Trophoblast cell (in vitro differentiated cells and primary cell): ENCODE data around the gene TMEM167A.

Experiments used
- DNase-seq, 2 donors: peaks; one replicate each; pipeline ENCODE4 v3.0.0-alpha.2; 2016
- H2AFZ ChIP-seq: 2 replicates; pipeline ENCODE4 v1.6.1; 2013; ENCODE audit warnings: low read length, moderate library complexity, mild to moderate bottlenecking; ENCODE audit not compliant: insufficient read depth, poor library complexity
- H2AK5ac ChIP-seq: 2 replicates; pipeline ENCODE4 v1.6.1; 2013; ENCODE audit warnings: mild to moderate bottlenecking, low read length
- H2BK120ac ChIP-seq: 2 replicates; pipeline ENCODE4 v1.6.1; 2013; ENCODE audit warnings: low read length, mild to moderate bottlenecking, moderate library complexity; ENCODE audit not compliant: insufficient read depth, poor library complexity
- H2BK12ac ChIP-seq: 2 replicates; pipeline ENCODE4 v1.6.1; 2013; ENCODE audit warnings: mild to moderate bottlenecking, low read length, moderate library complexity
- H2BK5ac ChIP-seq: 2 replicates; pipeline ENCODE4 v1.6.1; 2013; ENCODE audit warnings: low read length, low read depth, moderate library complexity, mild to moderate bottlenecking; ENCODE audit not compliant: poor library complexity
- H3K14ac ChIP-seq: 2 replicates; pipeline ENCODE4 v1.6.1; 2013; ENCODE audit warnings: mild to moderate bottlenecking, low read length
- H3K18ac ChIP-seq: 2 replicates; pipeline ENCODE4 v1.6.1; 2013; ENCODE audit warnings: mild to moderate bottlenecking, low read length
- H3K23ac ChIP-seq: 2 replicates; pipeline ENCODE4 v1.6.1; 2013; ENCODE audit warnings: low read length
- H3K27ac ChIP-seq: 2 replicates; pipeline ENCODE4 v1.5.1; 2013; ENCODE audit warnings: low read depth, mild to moderate bottlenecking, inconsistent platforms, low read length, moderate library complexity
- H3K27me3 ChIP-seq: 2 replicates; pipeline ENCODE4 v1.6.1; 2013; ENCODE audit warnings: inconsistent platforms, mild to moderate bottlenecking, low read length, moderate library complexity; ENCODE audit not compliant: insufficient read depth
- H3K36me3 ChIP-seq, 2 experiments: 1 replicate in 1 of 2; 2 replicates in 1 of 2; pipeline ENCODE4 v1.6.1; 2013; ENCODE audit warnings: low read length in 2 of 2, mild to moderate bottlenecking in 2 of 2, moderate library complexity in 1 of 2; ENCODE audit not compliant: insufficient read depth in 2 of 2, control insufficient read depth in 1 of 2
- H3K4ac ChIP-seq: 2 replicates; pipeline ENCODE4 v1.6.1; 2013; ENCODE audit warnings: low read depth, mild to moderate bottlenecking, low read length, moderate library complexity
- H3K4me1 ChIP-seq, 2 experiments: 1 replicate in 1 of 2; 2 replicates in 1 of 2; pipeline ENCODE4 v1.6.1; 2013; ENCODE audit warnings: low read length in 2 of 2, mild to moderate bottlenecking in 2 of 2, moderate library complexity in 1 of 2; ENCODE audit not compliant: insufficient read depth in 2 of 2, control insufficient read depth in 1 of 2
- H3K4me2 ChIP-seq: 2 replicates; pipeline ENCODE4 v1.6.1; 2013; ENCODE audit warnings: inconsistent platforms, mild to moderate bottlenecking, low read length, moderate library complexity
- H3K4me3 ChIP-seq: 2 replicates; pipeline ENCODE4 v1.5.1; 2013; ENCODE audit warnings: mild to moderate bottlenecking, low read depth, low read length, inconsistent platforms
- H3K79me1 ChIP-seq: one replicate; pipeline ENCODE4 v1.6.1; 2013; ENCODE audit warnings: low read length
- H3K79me2 ChIP-seq: 2 replicates; pipeline ENCODE4 v1.6.1; 2013; ENCODE audit warnings: low read length, mild to moderate bottlenecking; ENCODE audit not compliant: control insufficient read depth, insufficient read depth, poor library complexity
- H3K9ac ChIP-seq: 2 replicates; pipeline ENCODE4 v1.6.1; 2013; ENCODE audit warnings: mild to moderate bottlenecking, low read length
- H3K9me3 ChIP-seq: 2 replicates; pipeline ENCODE4 v1.6.1; 2013; ENCODE audit warnings: low read depth, mild to moderate bottlenecking, control low read depth, inconsistent platforms, low read length; ENCODE audit not compliant: insufficient read depth
- H4K12ac ChIP-seq: 2 replicates; pipeline ENCODE4 v1.6.1; 2013; ENCODE audit warnings: low read depth, mild to moderate bottlenecking, low read length, moderate library complexity
- H4K8ac ChIP-seq: 2 replicates; pipeline ENCODE4 v1.6.1; 2013; ENCODE audit warnings: low read depth, mild to moderate bottlenecking, low read length, moderate library complexity
- H4K91ac ChIP-seq: one replicate; pipeline ENCODE4 v1.6.1; 2013; ENCODE audit warnings: low read depth, mild to moderate bottlenecking, low read length, moderate library complexity
- WGBS: extraction: QIAGEN DNeasy Blood & Tissue Kit; methylation state at CpG from one replicate; pipeline ENCODE4 v1.1.7; 2013; ENCODE audit warnings: missing lambda C conversion rate; ENCODE audit not compliant: insufficient read length, insufficient coverage; ENCODE audit errors: extremely low coverage; 5-methylcytosine and 5-hydroxymethylcytosine counted together

The TMEM167A gene

DNA sequence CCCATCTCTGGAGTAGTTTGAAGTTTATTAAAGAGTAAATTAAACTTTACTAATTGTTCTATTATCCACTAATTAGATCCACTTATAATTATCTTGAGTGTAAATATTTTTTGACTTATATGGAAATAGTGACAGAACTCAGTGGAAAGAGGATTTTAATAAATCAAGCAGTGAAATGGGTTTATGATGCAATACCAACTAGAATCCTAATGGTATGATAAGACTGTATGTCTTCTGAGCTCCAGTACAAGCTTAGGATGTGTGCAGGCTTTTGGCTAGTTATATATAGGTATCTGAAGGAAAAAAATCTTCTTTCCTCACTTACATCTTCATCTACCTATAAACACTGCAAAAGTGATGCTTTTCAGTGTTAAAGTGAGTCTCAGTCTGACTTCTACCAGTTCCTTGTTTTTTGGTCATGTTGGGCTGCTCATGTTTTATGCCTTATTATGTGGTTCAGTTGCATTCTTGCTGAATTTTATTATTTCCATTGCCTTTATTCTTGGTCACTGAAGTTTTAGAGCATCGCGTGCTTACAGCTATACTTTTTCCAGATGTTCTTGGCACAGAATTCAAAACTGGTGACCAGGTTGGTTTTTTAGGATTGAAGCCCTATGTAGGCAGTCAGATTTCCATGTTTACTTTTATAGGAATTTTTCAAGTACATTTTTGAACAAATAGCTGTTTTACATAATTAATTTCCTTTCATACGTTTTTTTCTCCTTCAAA lies 30.7 kb upstream of the TMEM167A start:
- Histone ChIP-seq H2AK5ac (no peak overlapping the region), H4K12ac (no peak overlapping the region), H3K27ac (no peak overlapping the region), H3K9ac (no peak overlapping the region), H2BK120ac (no peak overlapping the region), H2AFZ (no peak overlapping the region), H2BK12ac (no peak overlapping the region), H3K4me1 (no peaks in the 10 kb centered on the region), H3K4me2 (no peak overlapping the region), H3K79me1 (no peaks in the 10 kb centered on the region), H4K8ac (no peak overlapping the region), H3K4me3 (no peak overlapping the region), H2BK5ac (no peak overlapping the region), H3K79me2 (no peaks in the 10 kb centered on the region), H3K36me3 (no peaks in the 10 kb centered on the region), H3K9me3 (no peaks in the 10 kb centered on the region), H3K27me3 (no peaks in the 10 kb centered on the region), H3K18ac (no peak overlapping the region), H3K23ac (no peak overlapping the region), H3K14ac (no peak overlapping the region), H4K91ac (no peak overlapping the region), H3K4ac (no peak overlapping the region)
- DNase-seq: no peak
- no CpG with 5 or more reads among the region's 3 CpGs for WGBS

DNA sequence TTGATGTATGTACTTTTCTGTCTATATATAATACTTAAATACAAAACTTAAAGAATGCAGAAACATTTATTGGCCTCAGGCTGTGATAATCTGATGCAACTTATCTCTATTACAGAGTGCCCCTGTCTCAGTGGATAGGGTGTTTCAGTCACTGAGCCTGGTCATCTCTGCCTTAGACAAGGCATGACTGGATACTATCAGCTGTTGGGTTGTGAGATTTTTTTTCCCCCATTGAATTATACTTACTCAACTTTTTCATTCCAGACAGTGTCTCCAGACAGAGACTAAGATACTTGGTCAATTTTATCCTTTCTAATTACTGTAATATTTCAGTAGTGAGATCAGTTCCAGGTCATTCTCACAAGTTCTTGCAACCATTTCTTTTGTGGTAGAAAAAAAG lies 26.8 kb upstream of the TMEM167A start:
- DNase-seq: no peak
- Histone ChIP-seq H3K79me2 (no peaks in the 10 kb centered on the region), H2BK5ac (no peak overlapping the region), H2AK5ac (no peak overlapping the region), H3K27me3 (no peaks in the 10 kb centered on the region), H4K12ac (no peak overlapping the region), H4K8ac (no peak overlapping the region), H3K36me3 (no peaks in the 10 kb centered on the region), H3K27ac (no peak overlapping the region), H2BK12ac (no peak overlapping the region), H2BK120ac (no peak overlapping the region), H3K79me1 (no peaks in the 10 kb centered on the region), H2AFZ (no peak overlapping the region), H3K14ac (no peak overlapping the region), H3K9ac (no peak overlapping the region), H3K4me3 (no peak overlapping the region), H3K23ac (no peak overlapping the region), H3K18ac (no peak overlapping the region), H3K4me1 (no peaks in the 10 kb centered on the region), H3K9me3 (no peaks in the 10 kb centered on the region), H3K4me2 (no peak overlapping the region), H4K91ac (no peak overlapping the region), H3K4ac (no peak overlapping the region)

DNA sequence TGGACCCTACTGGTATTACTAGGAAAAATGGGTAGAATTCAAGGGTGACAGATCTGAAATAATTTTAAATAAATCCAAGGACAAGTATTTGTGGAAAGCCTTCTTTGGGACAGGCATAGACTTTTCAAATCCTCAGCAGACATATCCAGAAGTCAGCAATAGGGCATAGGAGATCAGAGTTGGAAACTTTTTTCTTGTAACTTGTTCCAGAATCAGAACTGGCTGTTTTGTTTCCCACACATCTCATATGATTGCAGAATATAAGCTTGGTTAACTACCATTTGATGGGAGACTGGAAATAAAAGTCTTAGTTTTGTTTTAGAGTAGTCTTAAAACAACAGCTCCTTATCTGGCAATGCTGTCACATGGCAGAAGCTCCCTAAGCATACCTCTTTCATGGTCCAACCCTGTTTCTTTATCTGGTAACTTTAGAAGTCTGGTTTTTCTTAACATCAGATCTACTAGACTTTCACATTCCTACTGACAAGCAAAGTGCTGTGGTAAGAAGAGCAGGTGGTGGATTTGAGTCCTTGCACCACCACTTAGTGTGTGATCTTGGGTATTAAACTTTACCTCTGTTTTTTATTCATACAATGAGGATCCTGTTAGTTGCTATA lies 25.3 kb upstream of the TMEM167A start:
- no peak overlapping the region for H4K91ac ChIP-seq
- no peak overlapping the region for H3K18ac ChIP-seq
- H3K9ac ChIP-seq: no peak overlapping the region
- no peaks in the 10 kb centered on the region for H3K79me2 ChIP-seq
- H3K4me3 ChIP-seq: no peak overlapping the region
- no peaks in the 10 kb centered on the region for H3K4me1 ChIP-seq
- H3K9me3 ChIP-seq: no peaks in the 10 kb centered on the region
- H2BK120ac ChIP-seq: no peak overlapping the region
- DNase-seq: peak; percentile 12 to 60
- no peak overlapping the region for H4K12ac ChIP-seq
- H3K23ac ChIP-seq: no peak overlapping the region
- H3K4ac ChIP-seq: no peak overlapping the region
- no peak overlapping the region for H4K8ac ChIP-seq
- H3K4me2 ChIP-seq: no peak overlapping the region
- peak overlapping the region; percentile 76 for H3K27ac ChIP-seq
- no peak overlapping the region for H2BK5ac ChIP-seq
- no peaks in the 10 kb centered on the region for H3K79me1 ChIP-seq
- H2BK12ac ChIP-seq: no peak overlapping the region
- H3K36me3 ChIP-seq: no peaks in the 10 kb centered on the region
- no peak overlapping the region for H2AFZ ChIP-seq
- no peak overlapping the region for H2AK5ac ChIP-seq
- no peaks in the 10 kb centered on the region for H3K27me3 ChIP-seq
- H3K14ac ChIP-seq: no peak overlapping the region

DNA sequence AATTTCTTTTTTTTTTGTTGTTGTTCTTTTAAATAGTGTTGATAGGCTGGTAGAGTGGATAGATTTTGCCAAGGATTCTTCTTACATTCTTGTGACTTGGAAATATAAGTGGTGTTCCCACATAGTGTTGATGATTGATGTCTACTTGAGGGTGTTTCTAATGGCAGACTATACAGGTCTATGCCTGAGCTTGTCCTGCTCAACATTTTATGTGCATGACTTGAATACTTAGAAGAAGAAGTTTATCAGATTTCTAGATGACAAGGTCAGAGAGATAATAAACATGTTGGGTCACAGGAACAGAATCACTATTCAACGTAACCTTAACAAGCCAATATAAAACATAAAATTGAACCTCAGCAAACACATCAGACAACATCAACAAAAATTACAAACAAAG lies 24.3 kb upstream of the TMEM167A start:
- H4K12ac ChIP-seq: no peak overlapping the region
- H3K79me1 ChIP-seq: no peaks in the 10 kb centered on the region
- no peak overlapping the region for H2BK12ac ChIP-seq
- no peak overlapping the region for H3K4ac ChIP-seq
- no peak overlapping the region for H2BK5ac ChIP-seq
- no peak overlapping the region for H2AFZ ChIP-seq
- H3K27me3 ChIP-seq: no peaks in the 10 kb centered on the region
- no peak overlapping the region for H4K8ac ChIP-seq
- no peak overlapping the region for H4K91ac ChIP-seq
- no peaks in the 10 kb centered on the region for H3K9me3 ChIP-seq
- no peaks in the 10 kb centered on the region for H3K36me3 ChIP-seq
- H3K23ac ChIP-seq: no peak overlapping the region
- H2AK5ac ChIP-seq: no peak overlapping the region
- no CpG with 5 or more reads among the region's 1 CpG for whole genome bisulfite sequencing
- H2BK120ac ChIP-seq: no peak overlapping the region
- peak in 1 of 2 donors; percentile 57 for DNase-seq
- no peak overlapping the region for H3K18ac ChIP-seq
- H3K4me1 ChIP-seq: no peaks in the 10 kb centered on the region
- H3K14ac ChIP-seq: no peak overlapping the region
- no peak overlapping the region for H3K9ac ChIP-seq
- no peaks in the 10 kb centered on the region for H3K79me2 ChIP-seq
- H3K27ac ChIP-seq: no peak overlapping the region
- H3K4me2 ChIP-seq: no peak overlapping the region
- no peak overlapping the region for H3K4me3 ChIP-seq
